ENCODE results near the gene GPHN.

GPHN gene

DNA sequence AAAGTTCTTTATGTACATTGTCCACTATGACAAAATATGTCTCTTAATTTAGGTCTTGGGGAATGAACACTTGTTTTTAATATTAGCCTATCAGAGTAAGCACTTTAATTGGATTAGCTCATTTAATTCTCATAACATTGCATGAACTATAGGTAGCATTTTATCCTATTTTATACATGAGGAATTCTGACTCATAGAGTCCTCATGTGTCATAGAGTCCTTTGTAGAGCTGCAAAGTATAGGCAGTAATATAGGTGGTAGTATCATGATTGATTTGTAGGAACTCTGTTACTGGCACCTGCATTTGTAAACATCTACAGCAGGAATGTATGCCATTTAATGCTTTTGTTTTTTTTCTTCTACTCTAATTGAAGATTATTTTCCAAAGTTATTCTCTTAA lies 96.0 kb downstream of the GPHN start:
- no peak for DNase-seq

DNA sequence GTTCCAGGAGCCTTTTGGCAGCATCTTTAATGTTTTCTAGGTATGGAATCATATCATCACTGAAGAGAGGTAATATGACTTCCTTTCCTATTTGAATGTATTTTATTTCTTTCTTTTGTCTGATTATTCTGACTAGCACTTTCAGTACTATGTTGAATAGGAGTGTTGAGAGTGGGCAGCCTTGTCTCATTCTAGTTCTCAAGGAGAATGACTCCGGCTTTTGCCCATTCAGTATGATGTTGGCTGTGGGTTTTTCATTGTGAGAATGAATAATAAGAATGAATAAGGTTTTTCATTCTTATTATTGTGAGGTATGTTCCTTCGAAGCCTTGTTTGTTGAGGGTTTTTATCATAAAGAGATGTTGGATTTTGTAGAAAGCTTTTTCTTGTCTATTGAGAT lies 98.9 kb downstream of the GPHN start:
- DNase-seq: no peak

DNA sequence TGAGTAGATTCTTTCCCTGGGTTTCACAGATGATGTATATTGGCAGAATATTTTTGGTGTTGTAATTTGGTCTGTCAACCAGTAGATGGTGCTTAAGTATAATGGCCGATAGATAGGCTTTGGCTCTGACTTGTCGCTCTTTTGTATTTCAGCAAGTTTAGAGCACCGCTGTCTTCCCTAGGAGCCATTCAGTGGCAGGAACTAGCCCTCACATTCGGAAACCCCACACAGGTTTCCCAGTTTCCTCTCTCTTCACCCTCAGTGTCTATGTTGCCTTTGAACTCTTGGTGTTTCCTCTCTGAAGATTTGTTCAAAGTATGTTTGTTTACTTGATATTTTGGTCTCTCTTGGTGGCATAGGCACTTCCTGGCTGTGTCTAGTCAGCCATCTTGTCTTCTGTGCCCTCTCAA lies 102.2 kb downstream of the GPHN start:
- no peak for DNase-seq

GRCh38 chr14:66613344-66613743 lies 105.4 kb downstream of the GPHN start:
- DNase-seq: no peak

- no peak for DNase-seq
Observed at GRCh38 chr14:66619952-66620351, 112.0 kb downstream of the GPHN start.

GRCh38 chr14:66623838-66624237 lies 115.9 kb downstream of the GPHN start:
- DNase-seq: no peak

DNA sequence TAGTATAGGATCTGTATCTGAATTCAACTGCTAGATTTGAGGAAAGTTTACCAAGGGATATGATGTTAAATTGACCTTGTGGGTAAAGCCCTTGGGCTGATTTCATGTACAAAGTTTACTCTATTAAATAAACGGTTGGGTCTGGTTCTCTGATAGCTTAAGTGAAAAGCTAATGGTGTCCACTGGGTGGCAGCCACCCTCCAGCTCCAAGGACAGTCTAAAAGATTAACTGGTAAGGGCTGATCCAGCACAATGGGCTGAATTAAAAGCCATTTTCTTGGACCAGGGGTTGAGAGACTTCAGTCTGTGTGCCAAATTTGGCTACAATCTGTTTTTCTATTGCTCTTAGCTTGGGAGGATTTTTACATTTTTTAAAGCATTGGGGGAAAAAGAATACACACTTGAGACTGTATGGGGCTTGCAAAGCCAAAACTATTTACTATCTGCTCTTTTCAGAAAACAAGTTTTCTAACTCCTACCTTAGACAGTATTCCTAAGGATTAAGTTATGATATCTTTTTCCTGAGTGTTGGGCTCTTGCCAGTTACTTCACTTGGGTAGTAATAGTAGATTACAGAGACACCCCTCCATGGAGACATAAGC lies 116.5 kb downstream of the GPHN start:
- DNase-seq: no peak

DNA sequence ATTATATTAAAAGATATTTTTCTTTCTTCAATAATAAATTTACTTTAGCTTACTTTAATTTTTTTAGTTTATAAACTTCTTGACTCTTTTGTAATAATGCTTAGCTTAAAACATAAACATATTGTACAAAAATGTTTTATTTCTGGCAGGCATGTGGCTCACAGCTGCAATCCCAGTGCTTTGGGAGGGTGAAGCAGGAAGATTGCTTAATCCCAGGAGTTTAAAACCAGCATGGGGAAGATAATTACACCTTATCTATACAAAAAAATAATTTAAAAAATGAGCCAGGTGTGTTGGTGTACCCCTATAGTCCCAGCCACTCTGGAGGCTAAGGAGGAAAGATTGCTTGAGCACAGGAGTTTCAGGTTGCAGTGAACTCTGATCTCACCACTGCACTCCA lies 120.7 kb downstream of the GPHN start:
- DNase-seq: no peak

DNA sequence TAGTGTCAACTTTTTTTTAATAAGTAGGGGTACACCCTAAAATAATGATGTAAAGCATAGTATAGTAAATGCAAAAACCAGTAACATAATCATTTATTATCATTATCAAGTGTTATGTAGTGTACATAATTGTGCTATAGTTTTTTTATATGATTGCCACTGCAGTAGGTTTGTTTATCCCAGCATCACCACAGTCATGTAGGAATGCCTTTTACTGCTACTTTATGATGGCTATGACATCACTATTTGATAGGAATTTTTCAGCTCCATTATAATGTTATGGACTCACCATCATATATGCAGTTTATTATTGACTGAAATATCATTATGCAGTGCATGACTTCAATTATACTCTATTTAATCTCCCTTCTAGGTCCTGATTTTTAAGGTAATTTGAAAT lies 121.6 kb downstream of the GPHN start:
- no peak for DNase-seq

DNA sequence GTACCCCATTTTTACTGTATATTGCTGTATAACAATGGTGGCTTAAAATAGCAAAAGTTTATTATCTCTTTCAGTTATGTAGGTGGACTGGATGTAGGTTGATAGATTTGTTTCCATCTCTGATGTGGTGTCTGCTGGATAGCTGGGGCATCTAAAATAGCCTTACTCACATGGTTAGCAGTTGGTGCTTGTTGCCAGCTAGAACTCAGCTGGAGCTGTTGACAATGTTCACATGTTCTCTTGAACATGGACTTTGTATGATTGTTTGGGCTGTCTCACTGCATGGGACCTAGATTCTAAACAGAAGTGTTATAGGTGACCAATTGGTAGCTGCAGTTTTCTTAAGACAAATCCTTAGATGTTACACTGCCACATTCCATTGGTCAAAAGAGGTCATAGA lies 126.9 kb downstream of the GPHN start:
- no peak for DNase-seq

DNA sequence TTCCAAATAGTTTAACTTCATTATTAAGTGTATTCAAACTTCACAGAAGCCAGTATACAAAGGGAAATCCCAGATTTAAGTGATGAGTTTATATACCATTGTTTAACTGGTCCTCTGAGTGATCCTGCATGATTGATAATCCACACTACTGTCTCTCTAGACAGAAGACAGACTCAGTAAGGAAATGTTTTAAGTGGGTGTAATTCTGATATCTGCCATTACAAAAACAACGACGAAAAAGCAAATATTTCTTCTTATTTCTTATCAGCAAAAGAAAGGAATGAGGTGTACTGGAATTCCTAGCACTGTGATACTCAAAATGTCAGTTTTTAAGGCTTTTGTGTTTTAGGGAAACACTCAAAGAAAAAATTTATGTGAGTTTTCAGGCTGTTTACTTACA lies 127.5 kb downstream of the GPHN start:
- DNase-seq: no peak

- no peak for DNase-seq
Observed at GRCh38 chr14:66636240-66636639, 128.3 kb downstream of the GPHN start.

GRCh38 chr14:66638689-66639088 lies 130.7 kb downstream of the GPHN start:
- no peak for DNase-seq

DNA sequence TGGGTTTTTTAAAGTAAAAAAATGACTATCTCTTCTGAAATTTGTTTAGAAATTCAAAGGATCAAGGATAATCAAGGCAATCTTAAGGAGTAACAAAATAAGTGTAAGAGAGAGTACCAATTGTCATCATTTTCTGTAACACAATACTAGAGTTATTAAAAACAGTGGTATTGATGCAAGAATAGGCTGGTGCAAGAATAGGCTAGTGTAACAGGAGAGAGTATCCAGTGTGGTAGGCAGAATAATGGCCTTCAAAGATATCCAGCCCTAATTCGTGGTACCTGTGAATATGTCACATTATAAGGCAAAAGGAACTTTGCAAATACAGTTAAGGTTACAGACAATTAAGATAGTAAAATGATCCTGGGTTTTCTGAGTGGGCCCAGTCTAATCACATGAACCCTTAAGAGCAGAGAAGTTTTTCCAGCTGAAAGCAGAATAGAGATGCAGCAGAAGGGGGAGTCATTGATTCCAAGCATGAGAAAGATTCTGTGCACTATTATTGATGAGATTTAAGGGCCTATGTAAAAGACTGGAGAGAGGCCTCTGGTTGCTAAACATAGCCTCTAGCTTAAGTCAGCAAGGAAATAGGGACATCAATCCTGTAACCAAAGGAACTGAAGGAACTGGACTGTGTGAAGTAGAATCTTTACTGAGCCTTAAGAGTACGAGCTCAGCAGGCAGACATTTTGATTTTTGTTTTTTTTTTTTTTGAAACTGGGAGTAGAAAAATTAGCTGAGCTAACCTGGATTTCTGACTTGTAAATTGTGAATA lies 134.1 kb downstream of the GPHN start:
- DNase-seq: no peak

GRCh38 chr14:66643344-66643743 lies 135.4 kb downstream of the GPHN start:
- DNase-seq: no peak

GRCh38 chr14:66645716-66646115 lies 137.8 kb downstream of the GPHN start:
- no peak for DNase-seq

DNA sequence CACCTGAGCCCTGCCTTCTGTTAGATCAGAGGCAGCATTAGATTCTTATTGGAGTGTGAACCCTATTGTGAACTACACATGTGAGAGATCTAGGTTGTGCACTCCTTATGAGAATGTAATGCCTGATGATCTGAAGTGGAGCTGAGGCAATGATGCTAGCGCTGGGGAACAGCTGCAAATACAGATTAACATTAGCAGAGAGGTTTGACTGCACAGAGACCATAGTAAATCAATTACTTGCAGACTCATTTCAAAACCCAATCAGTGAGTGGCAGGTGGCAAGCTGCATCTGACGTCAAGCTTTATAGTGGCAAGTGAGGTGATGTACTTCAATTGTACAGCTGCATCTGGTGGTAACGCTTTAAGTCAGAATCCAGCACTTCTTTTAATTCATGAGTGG lies 141.6 kb downstream of the GPHN start:
- no peak for DNase-seq

DNA sequence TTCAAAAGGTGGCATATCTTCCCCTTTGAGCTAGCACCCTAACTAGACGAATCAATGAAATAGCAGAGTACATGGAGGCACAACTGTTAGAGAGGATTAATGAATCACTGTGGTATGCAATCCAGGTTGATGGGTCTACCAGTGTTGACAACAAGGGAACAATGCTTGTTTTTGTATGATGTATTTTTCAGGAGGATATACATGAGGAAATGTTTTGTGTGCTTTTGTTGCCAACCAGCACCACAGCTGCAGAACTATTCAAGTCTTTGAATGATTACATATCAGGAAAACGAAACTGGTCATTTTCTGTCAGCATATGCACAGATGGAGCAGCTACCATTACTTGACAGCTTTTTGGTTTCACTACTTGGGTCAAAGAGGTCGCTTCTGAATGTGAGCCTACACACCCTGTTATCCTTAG lies 142.6 kb downstream of the GPHN start:
- DNase-seq: no peak

DNA sequence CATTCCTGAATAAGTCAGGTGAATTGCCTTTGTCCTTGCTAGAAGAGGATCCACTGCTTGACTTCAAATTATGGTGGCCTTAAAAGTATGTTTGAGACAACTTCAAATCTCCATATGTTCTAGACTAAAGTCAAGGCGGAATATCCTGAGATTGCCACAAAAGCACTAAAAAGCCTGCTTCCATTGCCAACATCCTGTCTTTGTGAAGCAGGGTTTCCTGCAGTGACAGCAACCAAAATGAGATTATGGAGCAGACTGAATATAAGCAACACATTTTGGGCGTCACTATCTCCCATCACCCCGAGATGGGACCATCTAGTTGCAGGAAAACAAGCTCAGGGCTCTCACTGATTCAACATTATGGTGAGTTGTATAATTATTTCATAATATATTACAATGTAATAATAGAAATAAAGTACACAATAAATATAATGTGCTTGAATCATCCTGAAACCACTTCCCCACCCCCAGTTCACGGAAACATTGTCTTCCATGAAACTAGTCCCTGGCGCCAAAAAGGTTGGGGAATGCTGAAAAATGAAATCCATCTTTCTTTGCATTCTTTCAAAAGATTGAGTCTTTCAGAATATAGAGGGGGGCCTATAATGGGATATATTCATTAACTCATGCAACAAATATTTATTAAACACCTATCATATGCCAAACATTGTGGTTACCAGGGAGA lies 143.7 kb downstream of the GPHN start:
- DNase-seq: no peak

- DNase-seq: no peak
Observed at GRCh38 chr14:66652525-66653106, 144.7 kb downstream of the GPHN start.

DNA sequence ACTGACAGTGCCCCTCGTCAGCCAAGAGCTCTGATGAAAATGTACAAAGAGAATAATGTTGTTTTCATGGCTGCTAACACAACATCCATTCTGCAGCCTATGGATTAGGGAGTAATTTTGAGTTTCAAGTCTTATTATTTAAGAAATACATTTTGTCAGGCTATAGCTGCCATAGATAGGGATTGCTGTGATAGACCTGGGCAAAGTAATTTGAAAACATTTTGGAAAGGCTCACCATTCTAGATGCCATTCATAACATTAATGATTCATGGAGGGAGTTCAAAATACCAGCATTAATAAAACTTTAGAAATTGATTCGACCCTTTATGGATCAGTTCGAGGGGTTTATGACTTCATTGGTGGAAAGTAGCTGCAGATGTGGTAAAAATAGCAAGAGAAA lies 149.8 kb downstream of the GPHN start:
- DNase-seq: no peak

DNA sequence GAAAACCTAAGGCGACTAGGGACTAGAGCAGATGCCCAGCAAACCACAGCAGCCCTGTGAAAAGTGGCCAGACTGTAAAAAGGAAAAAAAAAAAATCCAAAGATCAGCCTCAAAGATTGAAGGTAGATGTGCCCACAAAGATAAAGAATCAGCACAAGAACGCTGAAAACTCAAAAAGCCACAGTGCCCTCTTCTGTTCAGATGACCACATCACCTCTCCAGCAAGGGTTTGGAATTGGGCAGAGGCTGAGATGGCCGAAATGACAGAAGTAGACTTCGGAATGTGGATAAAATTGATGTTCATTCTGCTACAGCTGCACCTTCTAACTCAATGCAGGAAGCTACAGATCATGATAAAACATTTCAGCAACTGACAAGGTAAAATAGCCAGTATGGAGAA lies 154.4 kb downstream of the GPHN start:
- no peak for DNase-seq

GRCh38 chr14:66677780-66678179 lies 169.8 kb downstream of the GPHN start:
- no peak for DNase-seq

DNA sequence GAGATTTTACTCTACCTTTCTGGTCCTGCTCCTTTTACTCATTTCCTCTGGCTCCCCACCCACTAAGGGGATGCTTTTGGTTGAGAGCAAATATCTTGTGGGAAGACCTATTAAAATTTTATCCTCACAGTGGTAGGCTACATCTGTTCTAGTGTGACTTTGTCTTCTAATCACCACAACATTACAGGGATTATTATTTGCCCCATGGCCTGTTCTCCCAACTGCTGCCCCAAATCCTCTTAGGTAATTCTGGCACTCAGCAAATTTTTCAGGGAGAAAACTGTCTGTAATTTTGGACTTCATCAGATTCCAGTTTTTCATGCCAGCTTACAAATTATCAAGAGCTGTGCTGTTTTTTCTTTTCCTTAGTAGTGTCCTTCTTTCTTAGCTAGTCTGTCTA lies 172.3 kb downstream of the GPHN start:
- no peak for DNase-seq
